ENCODE results near the gene CDK5RAP2.
A peak's percentile ranks its signal among the peaks of the same experiment; 100 is the strongest.
"Not testable (repeated sequence)": the region's sequence is repeated elsewhere in the genome, so short reads cannot be mapped to it uniquely, and the experiment has no call there.

The CDK5RAP2 gene

DNA sequence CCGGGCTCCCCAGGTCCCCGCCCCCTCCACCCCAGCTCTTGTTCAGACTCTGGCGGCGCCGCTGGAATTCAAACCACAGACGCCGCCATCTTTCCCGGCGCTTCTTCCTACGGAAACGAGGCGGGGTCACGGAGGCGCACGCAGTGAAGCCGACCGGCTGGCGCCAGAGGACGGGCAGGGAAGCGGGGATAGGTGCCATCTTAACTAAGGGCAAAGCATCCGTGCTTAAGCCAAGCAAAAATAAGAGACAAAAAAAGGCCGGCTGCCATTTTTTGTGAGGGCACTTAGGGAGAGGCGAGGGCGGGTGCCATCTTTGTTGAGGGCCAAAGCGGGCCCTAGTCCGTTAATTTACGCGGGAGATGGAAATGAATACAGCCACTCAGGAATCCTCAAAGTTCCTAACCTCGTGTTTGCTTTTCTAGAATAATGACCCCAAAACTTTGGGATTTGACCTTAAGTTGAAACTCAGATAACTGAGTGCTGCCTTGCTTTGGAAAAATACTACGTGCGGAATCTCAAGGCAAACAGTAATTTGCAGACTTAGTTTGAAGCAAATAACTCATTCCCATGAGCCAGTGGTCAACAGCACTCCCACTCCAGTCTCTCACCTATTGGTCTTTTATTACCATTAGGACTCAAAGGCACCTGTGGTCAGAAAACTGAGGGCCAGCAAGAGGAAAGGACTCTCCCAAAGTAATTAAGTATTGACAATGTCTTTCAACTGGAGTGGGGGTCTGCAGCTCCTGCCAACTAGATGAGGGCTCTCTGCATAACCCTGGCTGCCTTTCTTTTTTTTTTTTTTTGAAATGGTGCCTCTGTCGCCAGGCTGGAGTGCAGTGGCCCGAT is at the start of gene CDK5RAP2:
Gene CDK5RAP2 (minus strand): TSS at position 117 of the 846 bp plus-strand sequence. CDS start 189 bp downstream, outside the sequence.
- peak; percentile 95 for DNase-seq

DNA sequence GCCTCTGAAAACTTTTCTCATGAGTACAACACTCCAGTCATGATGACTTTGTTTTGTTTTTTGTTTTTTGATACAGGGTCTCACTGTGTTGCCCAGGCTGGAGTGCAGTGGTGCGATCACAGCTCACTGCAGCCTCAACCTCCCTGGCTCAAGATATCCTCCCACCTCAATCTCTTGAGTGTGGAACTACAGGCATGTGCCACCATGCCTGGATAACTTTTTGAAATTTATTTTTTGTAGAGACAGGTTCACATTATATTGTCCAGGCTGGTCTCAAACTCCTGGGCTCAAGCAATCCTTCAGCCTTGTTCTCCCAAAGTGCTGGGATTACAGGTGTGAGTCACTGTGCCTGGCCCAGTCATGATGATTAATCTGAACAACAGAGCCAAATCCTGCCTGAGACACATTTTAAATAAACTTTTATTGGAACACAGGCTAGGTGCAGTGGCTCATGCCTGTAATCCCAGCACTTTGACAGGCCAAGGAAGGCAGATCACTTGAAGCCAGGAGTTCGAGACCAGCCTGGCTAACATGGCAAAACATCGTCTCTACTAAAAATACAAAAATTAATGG is 49.0 kb upstream of the CDK5RAP2 start:
- not testable (repeated sequence) for DNase-seq

DNA sequence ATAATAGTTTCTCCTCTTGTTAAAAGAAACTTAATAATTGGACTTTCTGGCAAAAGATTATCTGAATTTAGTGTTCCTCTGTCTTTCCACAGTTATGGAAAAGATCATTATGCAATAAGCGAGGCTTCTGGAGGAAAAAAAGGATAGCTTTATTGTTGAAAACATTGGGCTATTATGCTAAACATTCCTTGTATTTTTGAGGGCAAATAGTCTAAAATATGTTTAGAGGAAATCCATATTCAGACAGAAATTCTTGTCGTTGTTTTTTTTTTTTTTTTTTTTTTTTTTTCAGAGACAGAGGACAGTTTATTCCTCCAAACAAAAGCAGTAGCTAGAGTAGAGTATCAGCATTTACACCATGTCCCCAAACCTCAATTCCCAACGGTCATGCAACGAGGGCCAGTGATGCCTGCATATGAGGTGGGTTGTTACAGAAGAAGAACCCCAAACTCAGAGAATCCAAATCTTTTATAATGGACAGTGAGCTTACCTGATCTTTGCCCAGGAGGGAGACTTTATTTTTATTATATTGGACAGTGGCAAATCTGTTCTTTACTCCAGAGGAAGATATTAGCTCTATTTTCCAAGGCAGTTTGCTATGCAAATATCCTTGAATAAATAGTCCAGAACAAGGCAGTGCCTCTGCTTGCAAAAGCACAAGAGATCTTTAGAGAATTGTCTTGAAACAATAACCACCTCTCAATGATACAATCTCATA is 48.4 kb upstream of the CDK5RAP2 start:
- DNase-seq, result no peak

DNA sequence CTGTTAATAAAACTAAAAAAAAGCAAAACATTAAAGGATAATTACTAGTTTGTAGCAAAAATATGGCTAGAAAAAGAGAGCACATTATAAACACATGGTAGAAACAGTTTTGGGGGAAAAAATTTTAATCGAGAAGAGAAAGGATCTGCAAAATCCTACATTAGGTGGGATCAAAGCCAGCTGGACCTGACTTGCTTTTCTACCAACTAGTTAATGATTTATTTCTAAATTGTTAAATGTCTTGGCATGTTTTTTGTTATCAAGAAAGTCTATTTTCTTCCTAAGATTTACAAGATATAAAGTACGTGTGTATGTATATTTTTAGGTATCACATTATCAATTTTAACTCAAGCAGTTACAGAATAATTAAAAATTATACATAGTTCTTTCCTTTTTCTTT is 47.1 kb upstream of the CDK5RAP2 start:
- no peak for DNase-seq

DNA sequence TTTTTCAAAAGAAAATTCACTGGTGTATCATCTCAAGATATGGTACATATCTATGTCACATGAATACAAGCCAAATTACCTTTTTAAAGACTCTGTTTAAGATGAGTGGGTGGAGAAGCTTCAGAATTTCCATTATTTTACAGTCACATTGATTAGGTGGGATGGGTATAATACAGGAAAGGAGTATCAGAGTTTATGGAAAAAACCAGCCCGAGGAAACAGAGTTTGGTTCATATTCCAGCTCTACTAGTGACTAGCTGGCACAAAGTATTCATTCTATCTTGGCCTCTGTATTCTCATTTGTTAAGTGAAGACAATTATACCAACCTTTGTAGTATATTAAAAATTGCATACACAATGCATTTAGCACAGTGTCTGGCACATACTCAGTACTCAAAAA is 46.5 kb upstream of the CDK5RAP2 start:
- no peak for DNase-seq

DNA sequence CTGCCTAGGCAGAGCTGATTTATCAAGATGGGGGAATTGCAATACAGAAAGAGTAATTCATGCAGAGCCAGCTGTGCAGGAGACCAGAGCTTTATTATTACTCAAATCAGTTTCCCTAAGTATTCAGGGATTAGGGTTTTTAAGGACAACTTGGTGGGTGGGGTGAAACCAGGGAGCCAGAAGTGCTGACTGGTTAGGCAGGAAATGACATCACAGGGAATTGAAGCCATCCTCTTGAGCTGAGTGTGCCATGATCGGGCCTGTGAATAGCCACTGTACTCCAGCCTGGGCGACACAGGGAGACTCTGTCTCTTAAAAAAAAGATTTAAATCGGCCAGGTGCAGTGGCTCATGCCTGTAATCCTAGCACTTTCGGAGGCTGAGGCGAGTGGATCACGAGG is 45.3 kb upstream of the CDK5RAP2 start:
- DNase-seq, result no peak

DNA sequence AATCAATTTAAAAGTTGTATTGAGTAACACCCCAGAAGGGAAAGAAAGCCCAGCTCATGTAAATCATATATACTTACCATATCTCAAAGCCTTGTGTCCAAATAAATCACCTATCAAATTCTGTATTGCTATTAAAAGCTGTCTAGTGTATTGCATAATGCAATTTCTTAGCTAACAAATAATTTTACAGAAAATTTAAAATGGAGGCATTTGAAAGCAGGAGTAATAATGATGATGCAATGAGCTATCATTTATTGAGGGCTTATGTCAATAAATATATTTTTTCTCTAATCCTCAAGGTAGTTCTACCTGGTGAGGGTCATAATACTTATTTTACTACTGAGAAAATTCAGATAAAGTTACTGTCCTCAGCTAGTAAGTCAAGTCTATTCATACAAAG is 42.8 kb upstream of the CDK5RAP2 start:
- no peak for DNase-seq

DNA sequence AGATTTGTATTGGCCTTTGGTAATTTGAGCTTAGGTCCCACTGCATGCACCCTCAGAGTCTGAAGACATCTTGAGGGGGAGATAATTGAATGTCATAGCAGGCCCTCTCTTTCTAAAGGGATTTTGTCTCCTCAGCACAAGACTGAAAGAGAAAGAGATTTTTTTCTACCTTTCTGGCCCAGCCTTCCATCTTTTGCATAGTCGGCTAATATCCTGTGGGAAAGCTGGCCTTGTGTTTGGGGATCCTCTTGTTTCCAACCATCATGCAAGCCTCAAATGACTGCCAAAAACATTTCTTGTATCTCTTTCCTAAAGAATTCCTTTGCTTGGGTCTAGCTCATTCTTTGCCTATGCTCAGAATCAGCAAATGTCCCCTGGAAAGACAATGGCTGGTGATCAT is 42.0 kb upstream of the CDK5RAP2 start:
- DNase-seq, result no peak

DNA sequence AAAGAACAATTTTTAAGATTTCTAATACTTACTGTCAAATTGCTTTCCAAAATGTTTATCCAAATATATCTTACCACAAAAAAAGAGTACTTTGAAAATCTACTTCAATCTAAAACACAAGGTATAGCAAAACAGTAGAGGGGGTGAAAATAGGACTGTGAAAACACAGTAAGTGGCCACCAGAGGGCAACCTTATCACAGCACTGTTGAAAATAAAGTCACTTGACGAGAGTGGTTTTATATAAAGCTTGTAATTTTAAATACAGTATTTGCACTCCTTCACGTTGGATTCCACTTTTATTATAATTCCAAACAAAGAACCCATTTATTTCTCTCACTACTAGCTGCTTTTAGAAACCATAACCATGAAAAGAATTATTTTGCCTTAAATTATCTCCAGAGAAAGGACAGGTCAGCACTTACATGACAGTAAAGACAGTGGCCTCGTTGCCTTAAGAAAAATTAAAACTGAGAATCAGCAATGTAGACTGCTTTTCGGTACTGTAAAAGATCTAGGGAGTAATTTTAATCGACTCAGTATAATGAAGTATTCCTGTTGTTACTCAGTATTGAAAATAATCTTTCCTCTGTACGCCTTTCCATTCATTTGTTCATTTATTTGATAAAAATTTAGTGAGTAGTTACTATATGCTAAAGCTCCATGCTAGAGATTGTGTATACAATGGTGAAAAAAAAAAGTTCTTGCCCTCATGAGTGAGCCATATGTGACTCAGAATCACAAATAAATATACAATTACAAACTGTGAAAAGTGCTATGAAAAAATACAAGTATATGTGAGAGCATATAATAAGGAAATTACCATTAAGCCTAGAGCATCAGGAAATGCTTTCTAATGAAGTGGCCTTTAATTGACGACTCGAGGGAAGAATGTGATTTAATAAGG is 40.0 kb upstream of the CDK5RAP2 start:
- DNase-seq, result peak; percentile 67

DNA sequence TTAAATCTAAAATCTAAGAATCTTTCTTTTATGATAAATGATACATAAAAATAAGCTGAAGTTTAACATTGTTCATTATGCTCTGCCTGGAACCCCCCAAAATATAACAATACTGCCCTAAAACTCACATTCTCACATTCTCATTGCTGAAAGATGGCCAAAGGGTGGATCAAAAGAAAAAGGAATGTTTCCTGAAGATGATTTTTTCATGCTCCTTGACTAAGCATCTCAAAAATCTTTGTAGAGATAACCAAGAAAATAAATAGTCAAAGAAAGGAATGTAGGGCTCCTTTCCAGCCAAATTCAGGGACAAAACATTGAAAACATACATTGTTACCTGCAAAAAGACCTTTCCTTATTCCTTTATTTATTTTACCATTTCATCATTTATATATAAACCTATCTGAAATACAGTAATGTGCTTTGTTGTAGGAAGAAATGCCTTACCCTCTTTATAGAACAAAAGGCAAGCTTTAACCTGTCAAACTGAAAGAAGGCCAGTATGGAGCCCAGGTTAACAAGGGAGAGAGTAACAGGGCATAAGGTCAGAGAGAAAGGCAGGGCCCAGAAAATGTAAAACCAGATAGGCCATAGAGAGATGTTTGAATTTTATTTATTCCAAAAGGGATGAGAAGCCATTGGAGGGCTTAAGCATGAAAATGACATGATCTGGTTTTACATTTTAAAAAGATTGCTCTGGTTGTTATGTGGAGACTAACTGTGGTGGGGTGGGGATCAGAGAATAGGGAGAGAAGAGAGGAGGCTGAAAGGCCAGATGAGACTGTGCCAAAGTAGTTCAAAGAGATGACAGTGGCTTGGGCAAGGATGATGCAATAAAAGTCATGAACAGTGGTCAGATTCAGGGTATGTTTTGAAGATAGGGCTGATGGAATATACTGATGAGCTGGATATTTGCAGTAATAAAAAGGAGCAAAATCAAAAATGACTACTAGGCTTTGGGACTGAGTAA is 37.3 kb upstream of the CDK5RAP2 start:
- no peak for DNase-seq

DNA sequence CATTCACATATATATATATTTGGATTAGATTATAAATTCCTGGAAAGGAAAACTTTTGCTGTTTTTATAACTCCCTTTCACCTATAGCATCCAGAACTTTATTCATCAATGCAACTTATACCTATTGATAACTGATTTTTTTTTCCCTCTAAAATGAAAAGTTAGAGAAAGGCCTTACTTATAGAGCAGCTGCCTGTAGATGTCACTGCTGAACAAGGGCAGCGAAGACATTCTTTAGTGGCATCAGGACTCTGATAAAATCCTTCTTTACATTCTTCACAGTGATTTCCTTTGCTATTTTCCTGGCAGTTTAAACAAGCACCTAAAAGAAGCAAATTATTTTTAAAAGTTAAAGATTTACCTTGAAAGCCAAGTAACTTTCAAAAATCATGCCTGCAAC is 32.3 kb upstream of the CDK5RAP2 start:
- DNase-seq, result no peak

DNA sequence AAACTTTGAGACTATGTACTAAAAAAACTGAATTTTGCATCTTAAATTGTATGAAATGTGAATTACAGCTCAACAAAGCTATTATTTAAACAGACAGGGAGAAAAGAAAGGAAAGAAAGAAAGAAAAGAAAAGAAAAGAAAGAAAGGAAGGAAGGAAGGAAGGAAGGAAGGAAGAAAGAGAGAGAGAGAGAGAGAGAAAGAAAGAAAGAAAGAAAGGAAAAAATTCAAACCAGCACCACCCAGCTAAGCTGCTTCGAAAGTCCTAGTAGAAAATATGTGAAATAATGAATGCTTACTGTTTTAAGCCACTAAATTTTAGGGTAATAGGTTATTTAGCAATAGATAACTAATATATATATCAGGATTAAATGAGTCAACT is 31.7 kb upstream of the CDK5RAP2 start:
- DNase-seq, result no peak

DNA sequence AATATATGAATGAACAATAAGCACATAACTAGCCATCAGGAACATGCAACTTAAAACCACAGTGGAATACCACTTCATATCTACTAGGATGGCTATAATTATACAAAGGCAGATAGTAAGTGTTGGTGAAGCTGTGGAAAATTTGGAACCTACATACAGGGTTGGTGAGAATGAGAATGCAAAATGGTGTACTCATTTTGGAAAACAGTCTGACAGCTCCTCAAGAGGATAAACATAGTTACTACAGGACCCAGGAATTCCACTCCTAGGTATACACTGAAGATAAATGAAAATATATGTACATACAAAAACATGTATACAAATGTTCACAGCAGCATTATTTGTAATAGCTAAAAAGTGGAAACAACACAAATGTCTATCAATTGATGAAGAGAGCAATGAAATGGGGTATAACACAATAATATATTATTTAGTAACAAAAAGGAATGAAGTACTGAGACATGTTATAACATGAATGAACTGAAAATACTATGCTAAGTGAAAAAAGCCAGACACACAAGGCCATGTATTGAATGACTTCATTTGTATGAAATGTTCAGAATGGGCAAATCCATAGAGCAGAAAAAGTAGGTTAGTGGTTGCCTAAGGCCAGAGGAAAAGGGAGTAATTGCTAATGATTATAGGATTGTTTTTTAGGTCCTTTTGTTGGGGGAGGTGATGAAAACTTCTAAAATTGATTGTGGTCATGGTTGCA is 31.2 kb upstream of the CDK5RAP2 start:
- DNase-seq, result no peak

DNA sequence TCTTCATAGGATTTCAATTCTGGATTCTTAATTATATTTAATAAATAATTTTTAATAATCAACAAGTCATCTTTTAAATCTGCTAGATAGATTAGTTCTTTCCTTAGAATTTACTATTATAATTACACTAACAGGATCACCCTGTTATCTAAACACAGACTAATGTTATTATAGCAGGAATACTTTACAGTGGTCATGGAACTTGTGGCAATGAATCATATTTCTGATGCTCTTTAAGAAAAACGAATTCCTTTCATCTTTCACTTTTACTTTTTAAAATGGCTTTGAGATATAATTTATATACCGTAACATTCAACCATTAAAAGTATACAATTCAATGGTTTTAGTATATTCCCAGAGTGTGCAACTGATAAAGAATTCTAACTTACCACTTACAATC is 29.7 kb upstream of the CDK5RAP2 start:
- DNase-seq, result no peak

DNA sequence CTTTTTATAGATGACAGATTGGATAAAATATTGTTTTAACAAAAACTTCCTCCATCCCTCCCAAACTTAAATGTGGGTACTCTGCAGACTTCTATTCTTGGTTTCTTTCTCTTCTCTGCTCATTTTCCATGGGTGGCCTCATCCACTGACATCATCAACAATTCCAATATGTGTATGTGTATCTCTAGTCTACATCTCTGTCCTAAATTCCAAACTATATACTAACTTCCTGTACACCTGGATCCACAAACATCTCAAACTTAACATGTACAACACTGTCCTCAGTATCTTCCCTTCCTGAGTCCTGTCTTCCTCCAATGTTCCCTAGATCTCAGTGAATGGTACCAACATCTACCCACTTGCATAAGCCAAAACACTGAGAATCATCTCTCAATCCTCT is 28.5 kb upstream of the CDK5RAP2 start:
- DNase-seq, result no peak

DNA sequence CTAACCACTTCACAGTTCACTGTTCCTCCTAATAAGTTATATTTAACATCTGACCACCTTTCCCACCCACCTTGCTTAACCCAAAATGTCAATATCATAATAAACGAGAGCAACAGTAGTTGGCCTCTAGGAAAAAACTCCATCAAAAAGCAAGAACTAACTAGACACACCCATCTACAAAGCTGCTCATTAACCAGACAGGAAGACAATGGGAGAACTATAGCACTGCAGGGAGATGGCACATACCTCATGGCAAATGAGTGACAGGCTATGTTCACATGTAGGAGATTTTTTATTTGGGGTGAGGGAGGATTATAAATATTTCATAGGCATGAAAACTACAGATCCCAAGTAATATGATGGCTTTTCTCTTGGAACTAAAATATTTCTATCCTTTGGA is 23.6 kb upstream of the CDK5RAP2 start:
- no peak for DNase-seq

DNA sequence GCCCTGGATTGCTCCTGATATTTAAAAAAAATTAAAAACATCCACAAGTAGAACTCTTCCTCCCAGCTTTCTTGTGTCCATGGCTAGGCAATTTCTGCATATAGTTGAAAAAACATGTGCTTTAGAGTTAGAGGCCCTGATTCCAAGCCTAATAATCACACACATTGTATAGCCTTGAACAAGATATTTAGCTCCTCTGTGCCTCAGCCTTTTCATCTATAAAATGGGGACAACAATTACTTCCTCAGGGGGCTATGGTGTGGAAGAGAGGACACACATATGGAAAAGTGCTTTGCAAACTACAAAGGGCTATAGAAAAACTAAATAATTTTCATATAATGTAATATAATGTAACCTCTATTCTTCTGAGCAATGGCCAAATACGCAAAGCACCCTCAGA is 23.0 kb upstream of the CDK5RAP2 start:
- no peak for DNase-seq

DNA sequence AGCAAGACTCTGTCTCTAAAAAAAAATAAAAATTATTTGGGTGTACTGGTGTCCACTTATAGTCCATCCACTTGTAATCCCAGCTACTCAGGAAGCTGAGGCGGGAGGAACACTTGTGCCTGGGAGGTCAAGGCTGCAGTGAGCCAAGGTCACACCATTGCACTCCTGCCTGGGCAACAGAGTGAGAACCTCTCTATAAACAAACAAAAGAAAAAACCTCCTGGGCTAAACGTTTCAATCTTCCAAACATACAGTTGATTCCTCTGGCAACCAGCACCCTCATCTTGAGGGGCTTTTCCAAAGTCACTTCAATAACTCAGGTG is 13.9 kb upstream of the CDK5RAP2 start:
- no peak for DNase-seq

DNA sequence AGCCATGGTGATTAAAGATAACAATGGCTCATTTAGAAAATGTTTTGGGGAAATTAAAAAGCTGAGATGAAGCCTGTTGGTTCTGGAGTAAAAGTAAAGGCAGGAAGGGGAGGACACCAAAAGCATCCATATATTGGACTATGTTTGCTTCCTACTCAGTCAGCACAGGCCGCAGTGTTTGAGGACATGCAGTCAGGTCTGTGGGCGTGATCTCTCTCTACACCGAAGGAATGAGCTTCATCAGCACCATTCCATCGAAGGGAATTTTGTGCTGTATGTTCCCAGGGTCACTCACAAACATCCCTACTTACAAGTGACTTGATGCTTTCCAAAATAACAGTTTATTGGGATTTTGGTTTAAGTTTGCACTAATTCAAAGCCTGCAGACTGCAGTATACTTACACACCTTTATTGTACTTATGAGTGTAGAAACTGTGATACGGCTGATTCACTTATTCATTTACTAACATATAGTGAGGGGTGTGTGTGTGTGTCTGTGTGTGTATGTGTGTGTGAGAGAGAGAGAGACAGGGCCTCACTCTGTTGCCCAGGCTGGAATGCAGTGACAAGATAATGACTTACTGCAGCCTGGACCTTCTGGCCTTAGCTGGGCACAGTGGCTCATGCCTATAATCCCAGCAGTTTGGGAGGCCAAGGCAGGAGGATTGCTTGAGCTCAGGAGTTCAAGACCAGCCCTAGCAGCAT is 13.4 kb upstream of the CDK5RAP2 start:
- DNase-seq, result no peak

DNA sequence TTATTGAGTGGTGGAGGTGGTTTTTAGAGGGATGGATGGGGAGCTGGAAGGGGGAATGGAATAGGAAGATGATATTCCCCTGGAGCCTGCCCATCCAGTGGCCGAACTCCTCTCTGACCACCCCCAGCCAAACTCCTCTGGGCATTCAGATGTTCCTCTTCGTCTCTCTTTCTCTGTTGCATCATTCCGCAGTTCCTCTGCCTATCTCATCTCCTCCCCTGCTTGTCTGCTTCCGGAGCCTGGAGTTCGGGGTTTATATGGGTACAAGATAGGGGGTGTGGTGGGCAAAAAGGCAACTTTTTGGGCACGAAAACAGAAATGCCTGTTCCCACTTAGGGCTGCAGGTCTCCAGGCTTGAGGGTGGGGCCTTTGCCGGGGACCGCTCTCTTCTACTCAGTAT is 12.2 kb upstream of the CDK5RAP2 start:
- no peak for DNase-seq

DNA sequence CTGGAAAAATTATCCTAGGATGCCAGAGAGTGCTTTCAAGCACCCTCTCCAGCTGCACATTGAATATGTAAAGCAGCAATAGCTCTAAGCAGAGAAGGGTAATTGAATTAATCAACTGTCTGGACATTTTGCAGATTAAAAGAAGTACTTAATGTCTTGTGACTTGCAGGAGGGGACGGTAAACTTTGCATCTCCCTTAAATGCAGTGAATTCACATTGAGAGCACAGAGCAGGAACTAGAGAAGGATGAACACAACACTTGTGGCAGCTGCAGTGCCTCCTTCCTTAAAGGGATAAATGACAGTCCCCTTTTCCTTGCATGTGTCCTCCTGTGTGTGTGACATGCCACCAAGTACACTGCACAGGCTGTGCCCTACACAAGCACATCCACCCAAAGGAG is 7.4 kb upstream of the CDK5RAP2 start:
- DNase-seq, result no peak

All from CD4-positive, alpha-beta T cell treated with Interleukin-12 subunit alpha and Interleukin-12 subunit beta, for 1 hour (primary cell).